H1 (cell line): ENCODE results near the gene REPS2. TPM values are rescaled to one million over a fixed set of nuclear protein-coding genes. Genes with fewer than 3 reads are reported as not detected.

ENCODE experiments used
- CTCF ChIA-PET: fragments of 300-600 bp; sonication (Branson Sonifier 250); formaldehyde crosslinking; loops from one replicate; lab custom pipeline; 2021; ENCODE audit not compliant: partially characterized antibody; lab: Charles Lee
- POLR2A ChIA-PET: fragments of 300-600 bp; sonication (Branson Sonifier 250); formaldehyde crosslinking; loops from one replicate; lab custom pipeline; 2021; ENCODE audit warnings: inconsistent platforms; ENCODE audit not compliant: partially characterized antibody; lab: Charles Lee
- DNase-seq, 2 experiments: peaks; one replicate each; pipeline versions ENCODE4 v3.0.0 to v3.0.0-alpha.2; 2010 to 2022; ENCODE audit warnings: low spot score in 2 of 2, low read depth in 1 of 2, mixed read lengths in 1 of 2
- FAIRE-seq: peaks from 2 replicates; lab custom pipeline; 2011; peaks lifted over from hg19 to GRCh38; lab: Jason Lieb, UNC
- H2AFZ ChIP-seq: 2 replicates; pipeline ENCODE4 v1.8.1; 2012; ENCODE audit warnings: low read length, inconsistent platforms
- H2AK5ac ChIP-seq: 2 replicates; pipeline ENCODE4 v1.6.1; 2013; ENCODE audit warnings: low read depth, low read length
- H2BK120ac ChIP-seq: replicated peaks from 2 replicates; pipeline ENCODE3; 2013; ENCODE audit warnings: low read depth, low read length, inconsistent platforms
- H2BK12ac ChIP-seq: 2 replicates; pipeline ENCODE4 v1.6.1; 2013; ENCODE audit warnings: low read depth, low read length
- H2BK15ac ChIP-seq: 2 replicates; pipeline ENCODE4 v1.6.1; 2013; ENCODE audit warnings: low read length
- H2BK20ac ChIP-seq: 2 replicates; pipeline ENCODE4 v1.6.1; 2013; ENCODE audit warnings: low read length
- H2BK5ac ChIP-seq: 2 replicates; pipeline ENCODE4 v1.6.1; 2013; ENCODE audit warnings: low read depth, low read length
- H3K14ac ChIP-seq: 2 replicates; pipeline ENCODE4 v1.6.1; 2013; ENCODE audit warnings: inconsistent platforms; ENCODE audit not compliant: insufficient read length
- H3K18ac ChIP-seq: 2 replicates; pipeline ENCODE4 v1.6.1; 2013; ENCODE audit warnings: low read length; ENCODE audit errors: extremely low read depth
- H3K23ac ChIP-seq: 2 replicates; pipeline ENCODE4 v1.6.1; 2013; ENCODE audit warnings: inconsistent platforms; ENCODE audit not compliant: insufficient read length
- H3K23me2 ChIP-seq: 2 replicates; pipeline ENCODE4 v1.6.1; 2013; ENCODE audit warnings: low read depth, low read length
- H3K27ac ChIP-seq: 2 replicates; pipeline ENCODE4 v1.6.1; 2011; ENCODE audit warnings: low read depth, low read length, inconsistent platforms
- H3K27me3 ChIP-seq, 4 experiments: replicated peaks in 1 of 4; 1 replicate in 1 of 4; 2 replicates in 3 of 4; pipeline versions ENCODE4 v1.6.1 to v1.8.1; 2011 to 2013; ENCODE audit warnings: low read length in 3 of 4, mild to moderate bottlenecking in 3 of 4, inconsistent platforms in 2 of 4, mixed read lengths in 2 of 4, moderate library complexity in 1 of 4; ENCODE audit not compliant: control insufficient read depth in 3 of 4, insufficient read depth in 3 of 4; ENCODE audit errors: extremely low read depth in 1 of 4
- H3K36me3 ChIP-seq, 4 experiments: 2 replicates each; pipeline versions ENCODE4 v1.6.1 to v1.8.1; 2011 to 2013; ENCODE audit warnings: mild to moderate bottlenecking in 4 of 4, low read length in 3 of 4, moderate library complexity in 2 of 4, control low read depth in 1 of 4, inconsistent platforms in 1 of 4; ENCODE audit not compliant: insufficient read depth in 4 of 4, control insufficient read depth in 2 of 4
- H3K4ac ChIP-seq: replicated peaks from 2 replicates; pipeline ENCODE3; 2013; ENCODE audit warnings: low read length, low read depth, mixed read lengths, inconsistent platforms; ENCODE audit not compliant: insufficient read length
- H3K4me1 ChIP-seq, 4 experiments: replicated peaks in 1 of 4; 1 replicate in 1 of 4; 2 replicates in 3 of 4; pipeline versions ENCODE4 v1.6.1 to v1.8.1; 2011 to 2013; ENCODE audit warnings: low read length in 3 of 4, inconsistent platforms in 2 of 4, mixed read lengths in 1 of 4; ENCODE audit not compliant: insufficient read depth in 4 of 4, control insufficient read depth in 3 of 4
- H3K4me2 ChIP-seq, 2 experiments: 2 replicates each; pipeline versions ENCODE4 v1.6.1 to v1.8.1; 2011 to 2013; ENCODE audit warnings: low read depth in 2 of 2, low read length in 2 of 2, control low read depth in 1 of 2, inconsistent platforms in 1 of 2, mild to moderate bottlenecking in 1 of 2; ENCODE audit not compliant: insufficient read depth in 1 of 2
- H3K4me3 ChIP-seq, 4 experiments: fragments of 200-600, 300-600 bp in 1 of 4; sonication (generic), shearing (Covaris generic), sonication (Bioruptor Twin) in 1 of 4; 2 replicates each; pipeline versions ENCODE4 v1.5.1 to v1.8.1; 2011 to 2016; ENCODE audit warnings: low read length in 4 of 4, low read depth in 3 of 4, control low read depth in 2 of 4, inconsistent platforms in 2 of 4, mild to moderate bottlenecking in 2 of 4, mixed read lengths in 1 of 4, moderate library complexity in 1 of 4; ENCODE audit not compliant: insufficient read depth in 2 of 4; ENCODE audit errors: extremely low read depth in 1 of 4
- H3K56ac ChIP-seq: replicated peaks from 2 replicates; pipeline ENCODE3; 2013; ENCODE audit warnings: low read depth, mild to moderate bottlenecking, mixed read lengths, low read length, inconsistent platforms; ENCODE audit not compliant: insufficient read length
- H3K79me1 ChIP-seq: 2 replicates; pipeline ENCODE4 v1.6.1; 2013; ENCODE audit warnings: low read depth, low read length, control low read depth
- H3K79me2 ChIP-seq, 2 experiments: 2 replicates each; pipeline versions ENCODE4 v1.6.1 to v1.8.1; 2012 to 2013; ENCODE audit warnings: low read length in 2 of 2, mild to moderate bottlenecking in 2 of 2, inconsistent platforms in 1 of 2; ENCODE audit not compliant: insufficient read depth in 2 of 2, control insufficient read depth in 1 of 2
- H3K9ac ChIP-seq, 4 experiments: replicated peaks in 1 of 4; 1 replicate in 1 of 4; 2 replicates in 3 of 4; pipeline versions ENCODE4 v1.6.1 to v1.8.1; 2011 to 2013; ENCODE audit warnings: low read depth in 3 of 4, low read length in 3 of 4, control low read depth in 2 of 4, mild to moderate bottlenecking in 2 of 4, moderate library complexity in 2 of 4, inconsistent platforms in 1 of 4; ENCODE audit errors: extremely low read depth in 1 of 4
- H3K9me3 ChIP-seq, 2 experiments: 2 replicates each; pipeline versions ENCODE4 v1.6.1 to v1.8.1; 2012 to 2013; ENCODE audit warnings: mild to moderate bottlenecking in 2 of 2, moderate library complexity in 2 of 2, control low read depth in 1 of 2, inconsistent platforms in 1 of 2, low read depth in 1 of 2, low read length in 1 of 2, mixed read lengths in 1 of 2; ENCODE audit not compliant: insufficient read depth in 2 of 2
- H4K20me1 ChIP-seq, 2 experiments: replicated peaks in 1 of 2; 2 replicates each; pipeline versions ENCODE3 to v1.8.1; 2011 to 2013; ENCODE audit warnings: inconsistent platforms in 2 of 2, low read length in 2 of 2, mild to moderate bottlenecking in 1 of 2; ENCODE audit not compliant: insufficient read depth in 2 of 2, control insufficient read depth in 1 of 2
- H4K5ac ChIP-seq: 2 replicates; pipeline ENCODE4 v1.6.1; 2013; ENCODE audit warnings: low read length, low read depth, mixed read lengths, inconsistent platforms; ENCODE audit not compliant: insufficient read length
- H4K8ac ChIP-seq: 2 replicates; pipeline ENCODE4 v1.8.0; 2013; ENCODE audit warnings: mild to moderate bottlenecking, moderate library complexity, low read length, inconsistent platforms; ENCODE audit not compliant: insufficient read depth; ENCODE audit errors: extremely low read depth
- H4K91ac ChIP-seq: replicated peaks from 2 replicates; pipeline ENCODE3; 2013; ENCODE audit warnings: low read length, mixed read lengths, inconsistent platforms; ENCODE audit not compliant: insufficient read length
- BCL11A ChIP-seq, 2 experiments: IDR thresholded peaks; one replicate each; pipeline ENCODE4 v1.6.1; 2011; ENCODE audit warnings: low read depth in 2 of 2, low read length in 2 of 2, mild to moderate bottlenecking in 2 of 2
- CBX5 ChIP-seq: fragments of 300-800, 300-1000 bp; sonication (generic); IDR thresholded peaks from 2 replicates; pipeline ENCODE4 v1.7.1; 2016; ENCODE audit warnings: antibody characterized with exemption, low read length, low read depth
- EGR1 ChIP-seq: IDR thresholded peaks from 2 replicates; pipeline ENCODE4 v1.6.1; 2011; ENCODE audit warnings: low read depth, low read length, borderline replicate concordance
- EP300 ChIP-seq, 2 experiments: IDR thresholded peaks; 1 replicate in 1 of 2; 2 replicates in 1 of 2; pipeline ENCODE4 v1.6.1; 2011 to 2012; ENCODE audit warnings: low read depth in 2 of 2, low read length in 2 of 2, mild to moderate bottlenecking in 2 of 2, borderline replicate concordance in 1 of 2, inconsistent platforms in 1 of 2, moderate library complexity in 1 of 2
- GTF2F1 ChIP-seq: IDR thresholded peaks from 2 replicates; pipeline ENCODE4 v1.6.1; 2012; ENCODE audit warnings: low read depth, low read length, improper control_type of control experiment, borderline replicate concordance
- NRF1 ChIP-seq: IDR thresholded peaks from 2 replicates; pipeline ENCODE4 v1.6.1; 2011; ENCODE audit warnings: mild to moderate bottlenecking, low read depth, low read length, improper control_type of control experiment
- POU5F1 ChIP-seq: IDR thresholded peaks from 2 replicates; pipeline ENCODE4 v1.6.1; 2011; ENCODE audit warnings: low read depth, mild to moderate bottlenecking, low read length, moderate library complexity
- SAP30 ChIP-seq: fragments of 300-600 bp; sonication (generic); IDR thresholded peaks from 2 replicates; pipeline ENCODE4 v1.7.1; 2012; ENCODE audit warnings: low read length, moderate library complexity, mild to moderate bottlenecking, inconsistent platforms; ENCODE audit not compliant: insufficient read depth, insufficient replicate concordance
- SIX5 ChIP-seq: IDR thresholded peaks from 2 replicates; pipeline ENCODE4 v1.6.1; 2011; ENCODE audit warnings: mild to moderate bottlenecking, low read depth, low read length
- ZNF274 ChIP-seq: IDR thresholded peaks from 2 replicates; pipeline ENCODE4 v1.7.0; 2012; ENCODE audit warnings: low read length, borderline replicate concordance; ENCODE audit errors: extremely low read depth
- WGBS, 2 experiments: shearing (Covaris generic) in 1 of 2; methylation state at CpG; one replicate each; pipeline versions ENCODE4 v1.1.6 to v1.1.7; 2013 to 2015; ENCODE audit warnings: low lambda C conversion rate in 2 of 2, mixed read lengths in 2 of 2, inconsistent platforms in 1 of 2, low coverage in 1 of 2, missing lambda C conversion rate in 1 of 2; ENCODE audit not compliant: insufficient replicate concordance in 2 of 2, insufficient coverage in 1 of 2, insufficient read length in 1 of 2; ENCODE audit errors: extremely low coverage in 1 of 2, missing lambda C conversion rate in 1 of 2; 5-methylcytosine and 5-hydroxymethylcytosine counted together
- polyA plus RNA-seq, 7 experiments: library from polyadenylated mRNA; depleted of rRNA in 3 of 7; stranded (reverse) in 5 of 7; unstranded in 2 of 7; fragments of >200 nt in 5 of 7; fragments of 200-250 nt in 2 of 7; gene quantifications; 1 replicate in 5 of 7; 2 replicates in 1 of 7; 4 replicates in 1 of 7; pipeline versions ENCODE4 v1.2.1 to v1.2.3, GENCODE V29; 2011 to 2013; ENCODE audit warnings: missing spikeins in 2 of 7, mixed read lengths in 2 of 7
- total RNA-seq: library from RNA; stranded (reverse); fragmentation: NEBNext Ultra II Directional; extraction: Animal tissue kit (Norgen Biotek cat#: 25700); gene quantifications from 2 replicates; pipeline ENCODE4 v1.2.1, GENCODE V29; 2021
- TF ChIP-seq, protein P1 (sequence below): IDR thresholded peaks from 2 replicates; pipeline ENCODE4 v1.6.1; 2012; ENCODE audit warnings: low read length, inconsistent platforms

Gene REPS2
- total and polyA plus RNA-seq, 2 of the 8 experiments (the other 6 are each of a cell fraction or from before 2014, with no cell fraction given): 0.79 to 4.3 TPM

GRCh38 chrX:17009856-17010625 lies 63.6 kb downstream of the REPS2 start:
- ChIA-PET CTCF (interaction anchor here (0.7 to 3.2 kb wide), 2 partner anchors 14 to 36 kb away, joined by 3 to 13 read pairs; no protein-coding TSS in a partner anchor), POLR2A (no interaction called here)
- Histone ChIP-seq H3K36me3 (no peaks in the 10 kb centered on the region), H3K4me3 (no peak overlapping the region), H2BK5ac (no peak overlapping the region), H3K79me2 (no peaks in the 10 kb centered on the region), H3K4me2 (no peak overlapping the region), H3K27me3 (no peaks in the 10 kb centered on the region), H3K18ac (no peak overlapping the region), H3K23ac (no peak overlapping the region), H2BK12ac (no peak overlapping the region), H4K8ac (no peak overlapping the region), H4K5ac (no peak overlapping the region), H2AFZ (no peak overlapping the region), H3K56ac (no peak overlapping the region), H4K91ac (no peak overlapping the region), H3K14ac (no peak overlapping the region), H3K27ac (no peak overlapping the region), H2BK20ac (no peak overlapping the region), H3K9ac (no peak overlapping the region), H3K4ac (no peak overlapping the region), H2AK5ac (no peak overlapping the region), H3K23me2 (no peaks in the 10 kb centered on the region), H3K9me3 (no peaks in the 10 kb centered on the region), H3K79me1 (no peaks in the 10 kb centered on the region), H3K4me1 (no peaks in the 10 kb centered on the region), H2BK120ac (no peak overlapping the region), H2BK15ac (no peak overlapping the region), H4K20me1 (no peaks in the 10 kb centered on the region)
- 95% methylated on average over 3 of the region's 3 CpGs; no CpG with 5 or more reads in 1 of the 2 experiments for WGBS, 2 experiments
- DNase-seq (no peak), FAIRE-seq (no peak)
- TF ChIP-seq SAP30: no peak
- TF ChIP-seq EP300 (IDR thresholded peaks at IDR 0.05; ENCODE audit: borderline replicate concordance in 1 of 2, low read depth in 2 of 2, low read length in 2 of 2): no peak
- no peak for TF ChIP-seq ZNF274
- no peak for TF ChIP-seq POU5F1
- TF ChIP-seq NRF1: no peak
- TF ChIP-seq EGR1: no peak
- TF ChIP-seq CBX5: no peak
- TF ChIP-seq BCL11A (IDR thresholded peaks at IDR 0.05; ENCODE audit: low read depth in 2 of 2, low read length in 2 of 2): no peak
- TF ChIP-seq GTF2F1: no peak
- TF ChIP-seq, protein P1, sequence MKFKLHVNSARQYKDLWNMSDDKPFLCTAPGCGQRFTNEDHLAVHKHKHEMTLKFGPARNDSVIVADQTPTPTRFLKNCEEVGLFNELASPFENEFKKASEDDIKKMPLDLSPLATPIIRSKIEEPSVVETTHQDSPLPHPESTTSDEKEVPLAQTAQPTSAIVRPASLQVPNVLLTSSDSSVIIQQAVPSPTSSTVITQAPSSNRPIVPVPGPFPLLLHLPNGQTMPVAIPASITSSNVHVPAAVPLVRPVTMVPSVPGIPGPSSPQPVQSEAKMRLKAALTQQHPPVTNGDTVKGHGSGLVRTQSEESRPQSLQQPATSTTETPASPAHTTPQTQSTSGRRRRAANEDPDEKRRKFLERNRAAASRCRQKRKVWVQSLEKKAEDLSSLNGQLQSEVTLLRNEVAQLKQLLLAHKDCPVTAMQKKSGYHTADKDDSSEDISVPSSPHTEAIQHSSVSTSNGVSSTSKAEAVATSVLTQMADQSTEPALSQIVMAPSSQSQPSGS: no peak
- TF ChIP-seq SIX5: no peak
